Measurements from ENCODE around the gene NRAP. TPM values are rescaled to one million over a fixed set of nuclear protein-coding genes. Genes with fewer than 3 reads are reported as not detected.

NRAP gene
- total and polyA plus RNA-seq, 4 donors, result 0.05 to 0.13 (median 0.10) TPM

DNA sequence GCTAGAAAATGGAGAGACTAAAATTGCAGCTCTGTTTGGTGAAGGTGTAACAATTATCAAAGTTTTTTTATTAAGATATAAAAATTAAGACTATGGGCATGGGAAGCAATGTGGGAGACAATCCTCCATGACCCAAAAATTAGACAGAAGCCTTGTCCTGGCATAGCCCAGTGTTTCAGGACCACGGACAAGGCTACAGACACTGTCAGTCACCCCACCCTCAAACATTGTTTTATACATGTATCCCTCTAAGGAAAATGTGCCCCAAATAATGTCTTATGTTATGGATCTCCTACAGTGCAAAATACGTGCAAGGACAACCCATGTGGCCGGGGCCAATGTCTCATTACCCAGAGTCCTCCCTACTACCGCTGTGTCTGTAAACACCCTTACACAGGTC lies 87.0 kb downstream of the NRAP start:
- Histone ChIP-seq H3K36me3 (ENCODE audit: control insufficient read depth in 4 of 4, insufficient read depth in 3 of 4, low read depth in 1 of 4, low read length in 3 of 4) (peaks cover 10 to 75% (median 60%) of the 10 kb centered on the region in 4 donors), H3K4me3 (ENCODE audit: low read depth in 1 of 3, low read length in 3 of 3) (no peak overlapping the region), H3K4me1 (ENCODE audit: control insufficient read depth in 4 of 4, insufficient read depth in 4 of 4, low read length in 3 of 4) (peaks cover 0 to 5% (median 3%) of the 10 kb centered on the region in 4 donors), H3K27me3 (ENCODE audit: control insufficient read depth in 4 of 4, insufficient read depth in 4 of 4, low read length in 3 of 4) (no peaks in the 10 kb centered on the region), H3K27ac (ENCODE audit: low read depth in 1 of 2, low read length in 2 of 2) (no peak overlapping the region), H3K9ac (ENCODE audit: low read depth in 1 of 2, low read length in 2 of 2) (no peak overlapping the region), H3K9me3 (ENCODE audit: control insufficient read depth in 4 of 4, low read length in 3 of 4) (no peaks in the 10 kb centered on the region)
- no peak for DNase-seq (ENCODE audit: low spot score)
- 80% methylated on average over 4 of the region's 4 CpGs for WGBS
- peak; percentile 97 for TF ChIP-seq REST (IDR thresholded peaks at IDR 0.05)
- no peak for TF ChIP-seq RAD21 (IDR thresholded peaks at IDR 0.05)

DNA sequence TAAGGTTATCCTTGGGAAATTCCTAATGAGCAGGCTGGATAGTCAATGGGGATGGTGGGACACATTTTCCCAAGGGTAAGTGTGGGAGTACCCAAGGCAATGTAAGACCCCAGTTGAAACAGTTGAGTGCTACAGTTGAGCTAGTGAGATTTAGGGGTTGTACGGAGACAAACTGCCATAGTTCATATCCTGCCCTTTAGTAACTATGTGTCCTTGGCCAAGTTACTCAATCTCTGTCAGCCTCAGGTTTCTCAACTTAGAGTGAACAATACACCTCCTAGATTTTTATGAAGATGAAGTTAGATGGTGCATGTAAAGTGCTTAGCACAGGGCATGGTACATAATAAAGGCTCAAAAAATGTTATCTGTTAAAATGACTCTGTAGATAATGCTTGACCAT lies 90.5 kb downstream of the NRAP start:
- Histone ChIP-seq H3K4me1 (ENCODE audit: control insufficient read depth in 4 of 4, insufficient read depth in 4 of 4, low read length in 3 of 4) (peaks cover 0 to 15% (median 8%) of the 10 kb centered on the region in 4 donors), H3K27ac (ENCODE audit: low read depth in 1 of 2, low read length in 2 of 2) (peak overlapping the region in 1 of 2 donors; percentile 20), H3K9me3 (ENCODE audit: control insufficient read depth in 4 of 4, low read length in 3 of 4) (no peaks in the 10 kb centered on the region), H3K9ac (ENCODE audit: low read depth in 1 of 2, low read length in 2 of 2) (no peak overlapping the region), H3K4me3 (ENCODE audit: low read depth in 1 of 3, low read length in 3 of 3) (no peak overlapping the region), H3K36me3 (ENCODE audit: control insufficient read depth in 4 of 4, insufficient read depth in 3 of 4, low read depth in 1 of 4, low read length in 3 of 4) (peaks cover 7 to 63% (median 44%) of the 10 kb centered on the region in 4 donors), H3K27me3 (ENCODE audit: control insufficient read depth in 4 of 4, insufficient read depth in 4 of 4, low read length in 3 of 4) (no peaks in the 10 kb centered on the region)
- peak; percentile 47 to 54 for TF ChIP-seq HNF4A (conservative IDR thresholded peaks at IDR 0.05)
- no peak for TF ChIP-seq TAF1 (conservative IDR thresholded peaks at IDR 0.05)
- no peak for TF ChIP-seq FOXA2 (IDR thresholded peaks at IDR 0.05)
- TF ChIP-seq, protein P1, sequence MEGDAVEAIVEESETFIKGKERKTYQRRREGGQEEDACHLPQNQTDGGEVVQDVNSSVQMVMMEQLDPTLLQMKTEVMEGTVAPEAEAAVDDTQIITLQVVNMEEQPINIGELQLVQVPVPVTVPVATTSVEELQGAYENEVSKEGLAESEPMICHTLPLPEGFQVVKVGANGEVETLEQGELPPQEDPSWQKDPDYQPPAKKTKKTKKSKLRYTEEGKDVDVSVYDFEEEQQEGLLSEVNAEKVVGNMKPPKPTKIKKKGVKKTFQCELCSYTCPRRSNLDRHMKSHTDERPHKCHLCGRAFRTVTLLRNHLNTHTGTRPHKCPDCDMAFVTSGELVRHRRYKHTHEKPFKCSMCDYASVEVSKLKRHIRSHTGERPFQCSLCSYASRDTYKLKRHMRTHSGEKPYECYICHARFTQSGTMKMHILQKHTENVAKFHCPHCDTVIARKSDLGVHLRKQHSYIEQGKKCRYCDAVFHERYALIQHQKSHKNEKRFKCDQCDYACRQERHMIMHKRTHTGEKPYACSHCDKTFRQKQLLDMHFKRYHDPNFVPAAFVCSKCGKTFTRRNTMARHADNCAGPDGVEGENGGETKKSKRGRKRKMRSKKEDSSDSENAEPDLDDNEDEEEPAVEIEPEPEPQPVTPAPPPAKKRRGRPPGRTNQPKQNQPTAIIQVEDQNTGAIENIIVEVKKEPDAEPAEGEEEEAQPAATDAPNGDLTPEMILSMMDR (IDR thresholded peaks at IDR 0.05; ENCODE audit: low read depth, low read length, missing input control), result no peak
- TF ChIP-seq, protein P2, sequence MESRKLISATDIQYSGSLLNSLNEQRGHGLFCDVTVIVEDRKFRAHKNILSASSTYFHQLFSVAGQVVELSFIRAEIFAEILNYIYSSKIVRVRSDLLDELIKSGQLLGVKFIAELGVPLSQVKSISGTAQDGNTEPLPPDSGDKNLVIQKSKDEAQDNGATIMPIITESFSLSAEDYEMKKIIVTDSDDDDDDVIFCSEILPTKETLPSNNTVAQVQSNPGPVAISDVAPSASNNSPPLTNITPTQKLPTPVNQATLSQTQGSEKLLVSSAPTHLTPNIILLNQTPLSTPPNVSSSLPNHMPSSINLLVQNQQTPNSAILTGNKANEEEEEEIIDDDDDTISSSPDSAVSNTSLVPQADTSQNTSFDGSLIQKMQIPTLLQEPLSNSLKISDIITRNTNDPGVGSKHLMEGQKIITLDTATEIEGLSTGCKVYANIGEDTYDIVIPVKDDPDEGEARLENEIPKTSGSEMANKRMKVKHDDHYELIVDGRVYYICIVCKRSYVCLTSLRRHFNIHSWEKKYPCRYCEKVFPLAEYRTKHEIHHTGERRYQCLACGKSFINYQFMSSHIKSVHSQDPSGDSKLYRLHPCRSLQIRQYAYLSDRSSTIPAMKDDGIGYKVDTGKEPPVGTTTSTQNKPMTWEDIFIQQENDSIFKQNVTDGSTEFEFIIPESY (IDR thresholded peaks at IDR 0.05), result no peak
- peak; percentile 57 to 58 for TF ChIP-seq RXRA (IDR thresholded peaks at IDR 0.05)
- no peak for TF ChIP-seq SP1 (IDR thresholded peaks at IDR 0.05)
- no peak for TF ChIP-seq GABPA (IDR thresholded peaks at IDR 0.05 in 1 of 2, conservative IDR thresholded peaks at IDR 0.05 in 1 of 2)
- TF ChIP-seq, protein P3, sequence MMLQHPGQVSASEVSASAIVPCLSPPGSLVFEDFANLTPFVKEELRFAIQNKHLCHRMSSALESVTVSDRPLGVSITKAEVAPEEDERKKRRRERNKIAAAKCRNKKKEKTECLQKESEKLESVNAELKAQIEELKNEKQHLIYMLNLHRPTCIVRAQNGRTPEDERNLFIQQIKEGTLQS (IDR thresholded peaks at IDR 0.05), result no peak
- no peak for TF ChIP-seq FOXA1 (IDR thresholded peaks at IDR 0.05)
- no peak for TF ChIP-seq NR2F2 (IDR thresholded peaks at IDR 0.05)
- DNase-seq (ENCODE audit: low spot score), result no peak
- 30% methylated on average over 1 of the region's 1 CpG for WGBS

Data from liver (tissue), 9 donors.